ENCODE data around the gene TPK1.

DNA sequence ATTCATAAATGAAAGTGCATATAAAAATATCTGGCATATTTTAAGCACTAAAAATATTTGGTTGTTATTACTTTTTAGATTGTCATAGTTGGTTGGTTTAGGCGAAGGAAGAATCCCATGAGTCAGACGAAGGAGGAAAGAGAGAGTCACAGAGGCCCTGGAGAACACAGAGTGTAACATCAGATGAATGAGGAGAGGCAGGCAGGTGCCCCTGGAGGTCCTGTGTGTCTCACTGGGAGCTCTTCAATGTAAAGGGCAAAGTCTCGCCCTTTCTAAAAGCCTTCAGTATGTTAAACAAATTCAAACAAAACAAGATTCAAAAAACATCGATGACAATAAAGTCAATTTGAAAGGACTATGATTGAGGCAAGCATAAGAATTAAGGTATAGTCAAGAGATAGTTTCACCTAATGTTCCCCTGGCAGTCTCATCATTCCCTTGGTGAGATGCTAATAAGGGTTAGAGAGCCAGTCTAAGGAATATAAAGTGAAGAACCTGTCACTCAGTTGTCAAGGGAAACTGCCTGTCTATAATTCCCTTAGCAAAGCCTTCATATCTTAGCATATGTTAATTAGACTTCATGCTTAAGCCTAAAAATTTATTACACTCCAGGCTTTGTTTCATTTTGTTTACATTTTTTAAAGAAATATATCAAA is 194.3 kb downstream of the TPK1 start:
- TF ChIP-seq, protein P1, sequence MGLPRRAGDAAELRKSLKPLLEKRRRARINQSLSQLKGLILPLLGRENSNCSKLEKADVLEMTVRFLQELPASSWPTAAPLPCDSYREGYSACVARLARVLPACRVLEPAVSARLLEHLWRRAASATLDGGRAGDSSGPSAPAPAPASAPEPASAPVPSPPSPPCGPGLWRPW (IDR thresholded peaks at IDR 0.05), result no peak
- TF ChIP-seq MYC (IDR thresholded peaks at IDR 0.05; ENCODE audit: borderline replicate concordance, low read length) (no peak), TP53 (CRISPR knock-in tag; IDR thresholded peaks at IDR 0.05) (no peak), CEBPB (IDR thresholded peaks at IDR 0.05) (no peak)
